ENCODE measurements around the gene DENND1A. TPM values are rescaled to one million over a fixed set of nuclear protein-coding genes. Genes with fewer than 3 reads are reported as not detected.

The DENND1A gene
- total RNA-seq, 1 donor from 2014 or later = 15.4 TPM

- DNase-seq (no peak), ATAC-seq (no peak)
- no peaks in the 10 kb centered on the region for H3K4me1 ChIP-seq
- TF ChIP-seq CTCF (IDR thresholded peaks at IDR 0.05) = no peak
- H3K27me3 ChIP-seq = no peaks in the 10 kb centered on the region
- intact Hi-C loops (cut with DNase I) = no loop called here
- no peaks in the 10 kb centered on the region for H3K36me3 ChIP-seq
- no peaks in the 10 kb centered on the region for H3K9me3 ChIP-seq
- no peak overlapping the region for H3K4me3 ChIP-seq
- H3K27ac ChIP-seq = no peak overlapping the region
Measured at GRCh38 chr9:123717581-123718175, 212.2 kb downstream of the DENND1A start.

- H3K9me3 ChIP-seq = no peaks in the 10 kb centered on the region
- TF ChIP-seq CTCF (IDR thresholded peaks at IDR 0.05) = no peak
- no peaks in the 10 kb centered on the region for H3K36me3 ChIP-seq
- H3K27me3 ChIP-seq = no peaks in the 10 kb centered on the region
- no peak overlapping the region for H3K4me3 ChIP-seq
- DNase-seq (no peak), ATAC-seq (no peak)
- no peak overlapping the region for H3K27ac ChIP-seq
- intact Hi-C loops (cut with DNase I) = no loop called here
- H3K4me1 ChIP-seq = no peaks in the 10 kb centered on the region
Measured at GRCh38 chr9:123716339-123716945, 213.5 kb downstream of the DENND1A start.

GRCh38 chr9:123715258-123715657 is 214.7 kb downstream of the DENND1A start:
- intact Hi-C loops (cut with DNase I) = no loop called here
- no peaks in the 10 kb centered on the region for H3K36me3 ChIP-seq
- no peaks in the 10 kb centered on the region for H3K27me3 ChIP-seq
- H3K27ac ChIP-seq = no peak overlapping the region
- ATAC-seq = no peak
- no peaks in the 10 kb centered on the region for H3K9me3 ChIP-seq
- H3K4me1 ChIP-seq = no peaks in the 10 kb centered on the region
- DNase-seq = no peak
- no peak for TF ChIP-seq CTCF (IDR thresholded peaks at IDR 0.05)
- no peak overlapping the region for H3K4me3 ChIP-seq

- ATAC-seq = no peak
- intact Hi-C loops (cut with DNase I) = no loop called here
Measured at GRCh38 chr9:123713282-123713681, 216.6 kb downstream of the DENND1A start.

GRCh38 chr9:123712399-123712798 is 217.5 kb downstream of the DENND1A start:
- ATAC-seq = no peak
- no peak overlapping the region for H3K27ac ChIP-seq
- H3K36me3 ChIP-seq = no peaks in the 10 kb centered on the region
- intact Hi-C loops (cut with DNase I) = no loop called here
- no peaks in the 10 kb centered on the region for H3K4me1 ChIP-seq
- H3K27me3 ChIP-seq = no peaks in the 10 kb centered on the region
- DNase-seq = no peak
- no peaks in the 10 kb centered on the region for H3K9me3 ChIP-seq
- no peak for TF ChIP-seq CTCF (IDR thresholded peaks at IDR 0.05)
- H3K4me3 ChIP-seq = no peak overlapping the region

More at GRCh38 chr9:123713282-123713681, 216.6 kb downstream of the DENND1A start:
- no peak for TF ChIP-seq CTCF (IDR thresholded peaks at IDR 0.05)
- Histone ChIP-seq H3K27ac (no peak overlapping the region), H3K4me3 (no peak overlapping the region), H3K36me3 (no peaks in the 10 kb centered on the region), H3K27me3 (no peaks in the 10 kb centered on the region), H3K9me3 (no peaks in the 10 kb centered on the region), H3K4me1 (no peaks in the 10 kb centered on the region)
- DNase-seq = no peak

Measured in upper lobe of right lung (tissue), 1 donor.